ENCODE results near the gene ZBTB20.

ZBTB20 gene

GRCh38 chr3:114471478-114471877 lies 675.6 kb downstream of the ZBTB20 start:
- TF ChIP-seq, protein P1, sequence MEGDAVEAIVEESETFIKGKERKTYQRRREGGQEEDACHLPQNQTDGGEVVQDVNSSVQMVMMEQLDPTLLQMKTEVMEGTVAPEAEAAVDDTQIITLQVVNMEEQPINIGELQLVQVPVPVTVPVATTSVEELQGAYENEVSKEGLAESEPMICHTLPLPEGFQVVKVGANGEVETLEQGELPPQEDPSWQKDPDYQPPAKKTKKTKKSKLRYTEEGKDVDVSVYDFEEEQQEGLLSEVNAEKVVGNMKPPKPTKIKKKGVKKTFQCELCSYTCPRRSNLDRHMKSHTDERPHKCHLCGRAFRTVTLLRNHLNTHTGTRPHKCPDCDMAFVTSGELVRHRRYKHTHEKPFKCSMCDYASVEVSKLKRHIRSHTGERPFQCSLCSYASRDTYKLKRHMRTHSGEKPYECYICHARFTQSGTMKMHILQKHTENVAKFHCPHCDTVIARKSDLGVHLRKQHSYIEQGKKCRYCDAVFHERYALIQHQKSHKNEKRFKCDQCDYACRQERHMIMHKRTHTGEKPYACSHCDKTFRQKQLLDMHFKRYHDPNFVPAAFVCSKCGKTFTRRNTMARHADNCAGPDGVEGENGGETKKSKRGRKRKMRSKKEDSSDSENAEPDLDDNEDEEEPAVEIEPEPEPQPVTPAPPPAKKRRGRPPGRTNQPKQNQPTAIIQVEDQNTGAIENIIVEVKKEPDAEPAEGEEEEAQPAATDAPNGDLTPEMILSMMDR (IDR thresholded peaks at IDR 0.05; ENCODE audit: borderline replicate concordance, control extremely low read depth, extremely low read depth, insufficient read depth, missing control alignments), result no peak
- no peak for DNase-seq (ENCODE audit: low spot score)
- in situ Hi-C loops (cut with MboI; ENCODE audit: low sequenced_read_pairs, unreplicated experiment), result no loop called here

DNA sequence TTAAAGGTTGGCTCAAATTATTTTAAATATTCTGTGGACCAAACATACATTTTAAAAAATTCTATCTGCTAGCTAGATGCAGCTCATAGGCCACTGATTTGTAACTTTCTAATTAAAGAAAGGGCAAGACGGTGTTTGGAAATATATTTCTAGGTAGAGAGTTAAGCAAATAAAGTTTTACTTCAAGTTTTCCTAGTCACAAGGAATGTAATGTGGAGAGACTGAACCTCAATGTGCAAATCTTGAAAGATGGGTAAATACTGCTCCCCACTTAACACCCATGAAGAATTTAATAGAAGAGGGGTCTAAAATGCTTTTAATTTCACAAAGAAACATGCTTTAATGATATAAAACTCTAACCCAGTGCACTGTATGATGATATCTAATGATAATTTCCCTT lies 678.0 kb downstream of the ZBTB20 start:
- in situ Hi-C loops (cut with MboI; ENCODE audit: low sequenced_read_pairs, unreplicated experiment), result no loop called here
- TF ChIP-seq, protein P1 (IDR thresholded peaks at IDR 0.05; ENCODE audit: borderline replicate concordance, control extremely low read depth, extremely low read depth, insufficient read depth, missing control alignments), result no peak
- no peak for DNase-seq (ENCODE audit: low spot score)

DNA sequence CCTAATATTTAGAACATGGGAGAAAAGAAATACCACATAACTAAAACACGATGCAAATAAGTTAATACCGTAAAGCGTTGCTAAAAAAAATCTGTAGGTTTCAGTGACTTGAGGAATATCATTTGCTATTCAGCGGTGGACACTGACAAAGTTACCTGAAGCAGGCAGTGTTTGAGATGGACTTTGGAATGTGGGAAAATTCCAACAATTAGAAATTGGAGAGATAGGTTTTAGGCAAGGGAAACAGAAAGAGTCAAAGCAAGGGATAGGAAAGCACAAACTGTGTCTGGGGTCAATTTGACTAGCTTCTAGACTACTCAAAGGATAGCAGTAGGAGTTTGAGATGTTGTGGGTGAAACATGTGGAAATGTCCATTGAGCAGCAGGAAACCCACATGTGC lies 680.3 kb downstream of the ZBTB20 start:
- TF ChIP-seq, protein P1 (IDR thresholded peaks at IDR 0.05; ENCODE audit: borderline replicate concordance, control extremely low read depth, extremely low read depth, insufficient read depth, missing control alignments), result no peak
- in situ Hi-C loops (cut with MboI; ENCODE audit: low sequenced_read_pairs, unreplicated experiment), result no loop called here
- no peak for DNase-seq (ENCODE audit: low spot score)

DNA sequence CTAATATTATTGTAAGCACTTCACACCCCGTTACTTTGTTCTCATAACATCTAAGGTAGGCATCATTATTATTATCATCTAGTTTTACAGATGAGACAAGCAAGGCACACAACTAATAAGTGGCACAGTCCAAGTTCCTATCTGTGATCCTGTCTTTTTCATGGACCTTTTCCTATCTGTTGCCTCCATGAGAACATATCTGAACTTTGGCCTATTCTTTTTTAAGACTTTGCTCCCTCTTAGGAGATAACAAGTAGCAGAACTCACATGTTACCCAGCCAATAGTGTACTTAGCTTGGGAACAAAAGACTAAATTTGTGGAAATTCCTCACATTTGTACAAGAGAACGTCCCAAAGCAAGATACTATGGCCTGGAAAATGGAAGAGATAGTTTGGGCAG lies 680.8 kb downstream of the ZBTB20 start:
- TF ChIP-seq, protein P1 (IDR thresholded peaks at IDR 0.05; ENCODE audit: borderline replicate concordance, control extremely low read depth, extremely low read depth, insufficient read depth, missing control alignments), result no peak
- in situ Hi-C loops (cut with MboI; ENCODE audit: low sequenced_read_pairs, unreplicated experiment), result no loop called here
- no peak for DNase-seq (ENCODE audit: low spot score)

GRCh38 chr3:114464548-114464947 lies 682.5 kb downstream of the ZBTB20 start:
- in situ Hi-C loops (cut with MboI; ENCODE audit: low sequenced_read_pairs, unreplicated experiment), result no loop called here
- peak; percentile 45 for DNase-seq (ENCODE audit: low spot score)
- TF ChIP-seq, protein P1 (IDR thresholded peaks at IDR 0.05; ENCODE audit: borderline replicate concordance, control extremely low read depth, extremely low read depth, insufficient read depth, missing control alignments), result no peak

DNA sequence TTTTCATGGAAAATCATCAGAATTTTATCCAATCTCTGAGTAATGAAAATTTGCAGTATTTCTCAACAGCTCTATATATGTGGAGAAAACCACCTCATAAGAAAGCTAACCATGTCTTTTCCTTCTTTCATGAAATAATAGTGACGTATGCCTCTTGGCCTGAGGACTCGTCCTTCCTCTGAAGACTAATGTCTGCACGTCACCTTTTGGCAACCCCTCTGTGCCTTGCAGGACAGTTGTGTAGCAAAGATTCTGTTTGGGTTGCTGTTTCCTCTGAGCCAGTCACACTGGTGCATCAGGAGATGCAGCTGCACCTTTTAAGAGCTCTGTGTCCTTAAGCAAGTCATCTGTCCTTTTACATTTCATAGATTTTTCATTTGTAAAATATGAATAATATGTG lies 684.3 kb downstream of the ZBTB20 start:
- DNase-seq (ENCODE audit: low spot score), result no peak
- in situ Hi-C loops (cut with MboI; ENCODE audit: low sequenced_read_pairs, unreplicated experiment), result no loop called here
- TF ChIP-seq, protein P1 (IDR thresholded peaks at IDR 0.05; ENCODE audit: borderline replicate concordance, control extremely low read depth, extremely low read depth, insufficient read depth, missing control alignments), result no peak

DNA sequence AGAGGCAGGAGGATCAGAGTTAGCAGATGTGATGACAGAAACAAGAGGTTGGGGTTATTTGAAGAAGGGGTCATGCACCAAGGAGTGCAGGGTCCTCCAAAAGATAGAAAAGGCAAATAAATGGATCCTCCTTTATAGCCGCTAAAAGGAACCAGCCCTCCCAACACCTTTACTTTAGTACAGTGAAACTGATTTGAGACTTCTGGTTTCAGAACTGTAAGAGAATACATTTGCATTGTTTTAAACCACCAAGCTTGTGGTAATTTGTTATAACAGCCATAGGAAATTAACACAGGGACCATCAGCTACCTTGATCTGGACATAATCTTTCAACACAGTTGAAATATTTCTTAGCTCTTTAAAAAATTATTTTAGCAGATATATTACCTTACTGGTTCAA lies 686.6 kb downstream of the ZBTB20 start:
- in situ Hi-C loops (cut with MboI; ENCODE audit: low sequenced_read_pairs, unreplicated experiment), result no loop called here
- no peak for DNase-seq (ENCODE audit: low spot score)
- TF ChIP-seq, protein P1 (IDR thresholded peaks at IDR 0.05; ENCODE audit: borderline replicate concordance, control extremely low read depth, extremely low read depth, insufficient read depth, missing control alignments), result no peak

All from GM13976 (cell line).